Pulmonary artery endothelial cell (primary cell): ENCODE measurements around the gene PCK2. TPM values are rescaled to one million over a fixed set of nuclear protein-coding genes. Genes with fewer than 3 reads are reported as not detected.

Experiments used
- DNase-seq: peaks from one replicate; pipeline ENCODE4 v3.0.0-alpha.2; 2011; ENCODE audit warnings: low read depth, low spot score
- total RNA-seq: library from RNA; depleted of rRNA; stranded (reverse); fragments of >200 nt; gene quantifications from 2 replicates; pipeline ENCODE4 v1.2.3, GENCODE V29; 2014

The PCK2 gene
- total RNA-seq, 1 donor from 2014 or later = 18.5 TPM

- no peak for DNase-seq
These were observed 32.9 kb upstream of the PCK2 start for GRCh38 chr14:24060984-24061913.

DNA sequence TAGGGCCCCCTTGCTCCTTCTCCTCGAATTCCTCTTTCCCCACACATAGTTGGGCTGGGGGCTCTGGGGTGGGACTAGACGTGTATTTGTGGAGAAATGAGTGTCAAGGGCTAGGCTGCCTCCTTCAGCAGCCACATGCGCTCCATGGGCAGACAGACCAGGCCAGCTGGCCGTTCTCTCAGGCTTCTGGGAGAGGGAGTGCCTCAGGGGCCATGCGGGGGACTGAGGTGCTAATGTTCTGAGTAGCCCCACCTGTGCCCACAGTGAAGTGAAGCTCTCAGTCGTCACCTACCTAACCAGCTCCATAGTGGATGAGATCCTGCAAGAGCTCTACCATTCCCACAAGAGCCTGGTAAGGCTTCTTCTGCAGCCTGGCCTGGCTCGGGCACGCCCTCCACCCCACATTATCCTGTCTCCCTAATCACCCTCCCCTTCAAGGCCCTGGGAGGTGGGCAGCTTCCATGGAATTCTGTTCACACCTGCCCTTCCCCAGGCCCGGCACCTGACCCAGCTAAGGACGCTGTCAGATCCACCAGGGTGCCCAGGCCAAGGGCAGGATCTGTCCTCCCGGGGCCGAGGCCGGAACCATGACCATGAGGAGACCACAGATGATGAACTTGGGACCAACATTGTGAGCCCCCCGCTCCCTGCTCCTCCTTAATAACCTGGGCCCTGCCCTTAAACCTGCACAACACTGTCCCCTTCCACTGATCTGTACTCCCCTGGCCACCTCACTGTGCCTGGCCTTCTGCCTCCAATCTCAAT lies 31.7 kb upstream of the PCK2 start:
- no peak for DNase-seq

- no peak for DNase-seq
These were observed 30.8 kb upstream of the PCK2 start for GRCh38 chr14:24063263-24063836.

- DNase-seq = no peak
These were observed 29.9 kb upstream of the PCK2 start for GRCh38 chr14:24064091-24064795.

DNA sequence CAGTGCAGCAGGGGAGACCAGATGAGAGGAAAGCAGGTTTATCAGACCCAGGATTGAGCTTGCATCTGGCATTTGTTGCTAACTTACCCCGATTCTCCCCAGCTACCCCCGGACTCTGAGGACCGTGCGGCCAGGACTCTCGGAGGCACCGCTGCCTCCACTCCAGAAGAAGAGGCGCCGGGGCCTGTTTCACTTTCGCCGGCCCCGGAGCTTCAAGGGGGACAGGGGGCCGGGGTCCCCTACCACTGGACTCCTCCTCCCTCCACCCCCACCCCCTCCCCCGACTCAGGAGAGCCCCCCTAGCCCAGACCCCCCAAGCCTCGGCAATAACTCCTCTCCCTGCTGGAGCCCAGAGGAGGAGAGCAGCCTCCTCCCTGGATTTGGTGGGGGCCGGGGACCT lies 29.3 kb upstream of the PCK2 start:
- no peak for DNase-seq

GRCh38 chr14:24065408-24065807 lies 28.7 kb upstream of the PCK2 start:
- no peak for DNase-seq

DNA sequence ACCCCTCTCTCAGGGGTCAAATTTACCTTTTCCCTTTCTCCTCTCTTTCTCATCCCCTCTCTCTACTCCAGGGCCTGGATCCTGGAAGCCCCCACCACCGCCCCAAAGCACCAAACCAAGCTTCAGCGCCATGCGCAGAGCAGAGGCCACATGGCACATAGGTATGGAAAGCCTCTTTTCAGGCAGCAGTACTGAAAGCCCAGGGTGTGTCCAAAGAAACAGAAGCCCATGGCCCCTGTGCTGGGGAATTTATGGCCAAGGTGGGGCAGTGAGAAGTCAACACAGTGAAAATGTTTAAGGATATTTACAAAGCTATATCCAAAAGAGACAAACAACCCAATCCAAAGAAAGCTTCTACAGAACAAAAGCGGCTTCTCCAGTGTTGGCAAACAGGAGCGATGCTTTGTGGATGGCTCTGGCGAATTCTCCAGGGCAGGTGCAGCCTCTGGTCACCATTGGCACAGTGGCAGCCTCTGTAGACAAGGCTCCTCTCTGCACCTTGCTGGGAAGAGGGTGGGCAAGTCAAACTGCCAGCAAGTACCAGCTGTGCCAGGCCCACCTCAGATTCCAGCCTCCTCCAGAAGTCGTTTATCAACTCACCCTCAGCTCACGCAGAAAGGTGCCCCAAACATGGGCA lies 27.5 kb upstream of the PCK2 start:
- DNase-seq = no peak

- DNase-seq = no peak
These were observed 26.7 kb upstream of the PCK2 start for GRCh38 chr14:24067133-24068082.

- no peak for DNase-seq
These were observed 25.2 kb upstream of the PCK2 start for GRCh38 chr14:24068711-24069410.

DNA sequence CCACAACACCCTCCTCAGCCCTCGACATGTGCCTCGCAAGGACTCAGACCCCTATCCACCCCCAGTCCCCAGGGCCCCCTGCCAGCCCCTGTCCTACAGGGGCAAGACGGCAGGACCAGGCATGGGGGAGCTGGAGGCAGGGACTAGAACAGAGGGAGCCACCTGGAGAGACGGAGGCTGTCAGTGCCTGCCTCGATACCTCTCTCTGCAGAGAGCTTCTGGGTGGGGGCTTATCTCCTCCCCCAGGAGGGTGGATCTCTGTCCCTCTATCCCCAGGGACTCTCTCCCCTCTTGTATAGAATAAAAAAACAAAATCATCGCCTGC lies 24.7 kb upstream of the PCK2 start:
- no peak for DNase-seq

- no peak for DNase-seq
These were observed 23.6 kb upstream of the PCK2 start for GRCh38 chr14:24070285-24071143.

- DNase-seq = no peak
These were observed 22.9 kb upstream of the PCK2 start, which contains the start of gene CPNE6 for GRCh38 chr14:24071144-24071697. CPNE6 (plus strand) TSS chr14:24071562; CDS start chr14:24072937, 1,375 bp downstream.

DNA sequence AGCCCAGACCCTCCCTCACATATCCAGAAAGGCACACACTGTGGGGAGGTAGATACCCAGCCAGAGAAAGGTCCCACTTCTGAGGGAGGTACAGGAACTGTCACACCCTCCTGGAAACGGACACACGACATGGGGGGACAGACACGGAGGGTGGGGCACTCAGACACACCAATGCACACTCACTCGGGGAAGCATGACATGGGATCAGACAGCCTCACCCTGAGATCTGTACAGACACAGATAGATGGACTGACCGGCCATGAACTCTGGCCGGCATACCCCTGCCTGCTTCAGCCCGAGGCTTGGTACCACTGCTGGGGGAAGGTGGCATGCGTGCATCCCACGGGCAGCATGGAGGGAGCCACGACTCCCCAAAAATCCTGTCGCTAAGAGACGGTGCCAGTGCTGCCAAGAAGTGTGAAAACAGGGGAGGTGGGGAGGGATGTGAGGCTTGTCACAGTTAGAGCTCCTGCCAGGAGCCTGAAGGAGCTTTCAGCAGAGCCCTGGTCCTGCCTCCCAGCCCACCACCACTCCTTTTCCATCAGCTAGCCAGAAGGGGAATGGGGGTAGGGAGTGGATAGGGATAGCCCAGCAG lies 22.2 kb upstream of the PCK2 start:
- DNase-seq = no peak

- no peak for DNase-seq
These were observed 21.7 kb upstream of the PCK2 start for GRCh38 chr14:24072436-24072835.

- DNase-seq = no peak
These were observed 20.9 kb upstream of the PCK2 start for GRCh38 chr14:24072881-24073877.
